GM23338 (cell line): ENCODE data around the gene TBX2. TPM values are rescaled to one million over a fixed set of nuclear protein-coding genes. Genes with fewer than 3 reads are reported as not detected.

Experiments
- ATAC-seq: fragments of 200-7000 bp; cut with Tn5 transposase; 3 replicates; pipeline ENCODE4 v1.9.1; 2020
- DNase-seq: peaks from one replicate; pipeline ENCODE4 v3.0.0-alpha.2; 2015; ENCODE audit warnings: low spot score
- H2AFZ ChIP-seq: fragments of 200-600 bp; sonication (generic); 2 replicates; pipeline ENCODE4 v1.8.0; 2016; ENCODE audit warnings: antibody characterized with exemption, mild to moderate bottlenecking, moderate library complexity
- H3F3A ChIP-seq: fragments of 200-600 bp; sonication (generic); replicated peaks from 2 replicates; pipeline ENCODE4 v1.8.0; 2017; ENCODE audit warnings: antibody characterized with exemption, mixed run types, low read depth
- H3K27ac ChIP-seq: fragments of 200-600 bp; sonication (generic); 2 replicates; pipeline ENCODE4 v1.6.1; 2016; ENCODE audit warnings: low read depth
- H3K27me3 ChIP-seq: fragments of 200-600 bp; sonication (generic); 2 replicates; pipeline ENCODE4 v1.8.0; 2016; ENCODE audit warnings: mild to moderate bottlenecking, mixed run types, moderate library complexity; ENCODE audit not compliant: insufficient read depth
- H3K36me3 ChIP-seq: fragments of 200-600 bp; sonication (generic); 2 replicates; pipeline ENCODE4 v1.8.0; 2016; ENCODE audit warnings: mild to moderate bottlenecking; ENCODE audit not compliant: insufficient read depth
- H3K4me1 ChIP-seq: fragments of 200-600 bp; sonication (generic); 2 replicates; pipeline ENCODE4 v1.8.0; 2016; ENCODE audit warnings: mild to moderate bottlenecking, moderate library complexity; ENCODE audit not compliant: insufficient read depth
- H3K4me2 ChIP-seq: fragments of 200-600 bp; sonication (generic); 2 replicates; pipeline ENCODE4 v1.7.1; 2017; ENCODE audit warnings: mixed run types
- H3K4me3 ChIP-seq: fragments of 200-600 bp; sonication (generic); 2 replicates; pipeline ENCODE4 v1.6.1; 2016; ENCODE audit warnings: mixed run types
- H3K79me2 ChIP-seq: fragments of 200-600 bp; sonication (generic); replicated peaks from 2 replicates; pipeline ENCODE4 v1.8.0; 2017; ENCODE audit warnings: mild to moderate bottlenecking; ENCODE audit not compliant: insufficient read depth
- H3K9me2 ChIP-seq: fragments of 200-600 bp; sonication (generic); 2 replicates; pipeline ENCODE4 v1.8.0; 2017; ENCODE audit not compliant: insufficient read depth
- H4K20me1 ChIP-seq: fragments of 200-600 bp; sonication (generic); replicated peaks from 2 replicates; pipeline ENCODE4 v1.8.0; 2017; ENCODE audit warnings: mild to moderate bottlenecking; ENCODE audit not compliant: insufficient read depth
- H3K27ac Mint-ChIP-seq: 2 replicates; pipeline ENCODE4 v1.8.0; 2020; ENCODE audit warnings: inconsistent platforms, mild to moderate bottlenecking, moderate library complexity, mixed read lengths
- H3K27me3 Mint-ChIP-seq: 3 replicates; pipeline ENCODE4 v1.8.0; 2022; ENCODE audit warnings: low read depth, mild to moderate bottlenecking, moderate library complexity, mixed read lengths, inconsistent platforms; ENCODE audit not compliant: insufficient read depth, poor library complexity
- H3K36me3 Mint-ChIP-seq: 3 replicates; pipeline ENCODE4 v1.8.0; 2021; ENCODE audit warnings: low read depth, mild to moderate bottlenecking, inconsistent platforms, moderate library complexity, mixed read lengths
- H3K4me1 Mint-ChIP-seq: 3 replicates; pipeline ENCODE4 v1.8.0; 2020; ENCODE audit warnings: mild to moderate bottlenecking, inconsistent platforms, mixed read lengths
- H3K4me3 Mint-ChIP-seq: 3 replicates; pipeline ENCODE4 v1.8.0; 2021; ENCODE audit warnings: moderate library complexity, mild to moderate bottlenecking, inconsistent platforms, mixed read lengths
- H3K9me3 Mint-ChIP-seq: 3 replicates; pipeline ENCODE4 v1.8.0; 2020; ENCODE audit warnings: moderate library complexity, mild to moderate bottlenecking, inconsistent platforms, mixed read lengths
- CREB1 ChIP-seq: fragments of 250-450 bp; sonication (Bioruptor Pico); IDR thresholded peaks from 2 replicates; pipeline ENCODE4 v1.5.0; 2020; ENCODE audit warnings: low read depth, mild to moderate bottlenecking, moderate library complexity
- EZH2 ChIP-seq: fragments of 200-600 bp; sonication (generic); IDR thresholded peaks from one replicate; pipeline ENCODE4 v1.8.0; 2017; ENCODE audit warnings: antibody characterized with exemption, mild to moderate bottlenecking, low read depth; ENCODE audit not compliant: unreplicated experiment
- EZH2phosphoT487 ChIP-seq: fragments of 200-600 bp; sonication (generic); IDR thresholded peaks from one replicate; pipeline ENCODE4 v1.8.1; 2018; ENCODE audit warnings: antibody characterized with exemption; ENCODE audit not compliant: unreplicated experiment
- JUNB ChIP-seq: IDR thresholded peaks from one replicate; pipeline ENCODE4 v1.6.1; 2016; ENCODE audit warnings: antibody characterized with exemption; ENCODE audit not compliant: unreplicated experiment
- NANOG ChIP-seq: IDR thresholded peaks from 2 replicates; pipeline ENCODE4 v1.6.1; 2016; ENCODE audit warnings: antibody characterized with exemption, borderline replicate concordance
- POLR2AphosphoS5 ChIP-seq: IDR thresholded peaks from 2 replicates; pipeline ENCODE4 v1.6.1; 2016; ENCODE audit warnings: antibody characterized with exemption, low read depth
- REST ChIP-seq: IDR thresholded peaks from one replicate; pipeline ENCODE4 v1.6.1; 2018; ENCODE audit warnings: antibody characterized with exemption; ENCODE audit not compliant: unreplicated experiment
- STAT1 ChIP-seq: IDR thresholded peaks from one replicate; pipeline ENCODE4 v1.6.1; 2016; ENCODE audit warnings: antibody characterized with exemption; ENCODE audit not compliant: unreplicated experiment
- ZNF114 ChIP-seq: fragments of 250-450 bp; sonication (Bioruptor Pico); IDR thresholded peaks from 2 replicates; pipeline ENCODE4 v1.5.0; 2020; ENCODE audit warnings: mild to moderate bottlenecking, moderate library complexity
- ZNF331 ChIP-seq: fragments of 250-450 bp; sonication (Bioruptor Pico); IDR thresholded peaks from 2 replicates; pipeline ENCODE4 v1.5.0; 2020; ENCODE audit warnings: low read depth, mild to moderate bottlenecking, moderate library complexity
- ZNF462 ChIP-seq: fragments of 250-450 bp; sonication (Bioruptor Pico); IDR thresholded peaks from 2 replicates; pipeline ENCODE4 v1.5.0; 2020; ENCODE audit warnings: mild to moderate bottlenecking, moderate library complexity
- polyA plus RNA-seq: library from polyadenylated mRNA; unstranded; fragments of >200 nt; fragmentation: Nextera tagmentation; extraction: Ambion mirVana; gene quantifications from 2 replicates; pipeline ENCODE4 v1.2.1, GENCODE V29; 2016
- total RNA-seq: library from RNA; depleted of rRNA; stranded (reverse); fragments of >200 nt; shearing (Covaris generic); gene quantifications from 2 replicates; pipeline ENCODE4 v1.2.3, GENCODE V29; 2014
- TF ChIP-seq, protein P1 (sequence below): IDR thresholded peaks from 2 replicates; pipeline ENCODE4 v1.6.1; 2016; ENCODE audit warnings: antibody characterized with exemption
- TF ChIP-seq, protein P2 (sequence below), 2 experiments: fragments of 200-600 bp in 1 of 2; sonication (generic) in 1 of 2; conservative IDR thresholded peaks; 2 replicates each; pipeline versions ENCODE4 v1.5.1 to v1.6.1; 2016 to 2017; ENCODE audit warnings: antibody characterized with exemption in 2 of 2, low read depth in 2 of 2, mild to moderate bottlenecking in 2 of 2, moderate library complexity in 1 of 2

TBX2 gene
- total and polyA plus RNA-seq, 2 experiments from 2014 or later: not detected

DNA sequence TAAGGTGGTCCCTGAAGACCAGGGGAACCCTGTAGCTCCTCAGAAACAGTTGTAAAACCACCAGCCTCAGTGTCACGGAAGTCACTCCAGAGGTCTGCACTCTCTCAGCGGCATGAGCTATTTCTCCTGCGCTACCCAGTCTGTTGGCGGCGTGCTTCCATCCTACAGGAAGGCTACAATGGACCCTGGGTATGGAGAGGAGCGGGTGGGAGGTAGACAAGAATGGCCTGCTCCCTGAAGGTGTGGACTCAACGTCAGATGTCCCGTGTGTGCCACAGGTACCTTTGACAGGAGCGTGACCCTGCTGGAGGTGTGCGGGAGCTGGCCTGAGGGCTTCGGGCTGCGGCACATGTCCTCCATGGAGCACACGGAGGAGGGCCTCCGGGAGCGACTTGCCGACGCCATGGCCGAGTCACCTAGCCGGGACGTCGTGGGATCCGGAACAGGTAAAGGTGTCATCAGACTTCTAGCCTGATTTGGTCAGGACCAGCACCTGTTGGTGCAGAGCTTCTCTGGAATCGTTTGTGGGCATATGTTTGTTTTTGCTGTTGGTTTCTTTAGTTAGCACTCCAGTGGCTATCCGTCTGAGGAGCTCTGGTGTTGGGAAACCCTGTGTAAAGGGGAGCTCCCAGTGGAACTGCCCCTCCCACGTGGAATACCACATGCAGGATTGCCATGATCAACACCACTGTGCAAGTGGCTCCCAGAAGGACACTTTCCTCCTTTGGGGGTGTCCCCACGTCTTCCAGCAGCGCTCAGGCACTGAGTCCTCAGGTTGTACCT, 31.4 kb upstream of the TBX2 start:
- no peak overlapping the region for H3K4me2 ChIP-seq
- Mint-ChIP-seq H3K4me3 (no peak overlapping the region), H3K9me3 (no peaks in the 10 kb centered on the region), H3K27me3 (peaks cover 2% of the 10 kb centered on the region), H3K36me3 (no peaks in the 10 kb centered on the region), H3K27ac (no peak overlapping the region), H3K4me1 (no peaks in the 10 kb centered on the region; the same call in 1 of the 3 replicates)
- no peak for ATAC-seq
- H3K4me1 ChIP-seq: no peaks in the 10 kb centered on the region
- H4K20me1 ChIP-seq: no peaks in the 10 kb centered on the region
- H3K27ac ChIP-seq: no peak overlapping the region
- H3F3A ChIP-seq: no peaks in the 10 kb centered on the region
- H3K36me3 ChIP-seq: no peaks in the 10 kb centered on the region; the same call in 1 of the 2 replicates
- H2AFZ ChIP-seq: no peak overlapping the region
- no peaks in the 10 kb centered on the region for H3K79me2 ChIP-seq
- no peaks in the 10 kb centered on the region for H3K27me3 ChIP-seq
- TF ChIP-seq REST: no peak
- TF ChIP-seq ZNF462 (CRISPR knock-in tag): no peak
- no peak for TF ChIP-seq POLR2AphosphoS5
- TF ChIP-seq, protein P1, sequence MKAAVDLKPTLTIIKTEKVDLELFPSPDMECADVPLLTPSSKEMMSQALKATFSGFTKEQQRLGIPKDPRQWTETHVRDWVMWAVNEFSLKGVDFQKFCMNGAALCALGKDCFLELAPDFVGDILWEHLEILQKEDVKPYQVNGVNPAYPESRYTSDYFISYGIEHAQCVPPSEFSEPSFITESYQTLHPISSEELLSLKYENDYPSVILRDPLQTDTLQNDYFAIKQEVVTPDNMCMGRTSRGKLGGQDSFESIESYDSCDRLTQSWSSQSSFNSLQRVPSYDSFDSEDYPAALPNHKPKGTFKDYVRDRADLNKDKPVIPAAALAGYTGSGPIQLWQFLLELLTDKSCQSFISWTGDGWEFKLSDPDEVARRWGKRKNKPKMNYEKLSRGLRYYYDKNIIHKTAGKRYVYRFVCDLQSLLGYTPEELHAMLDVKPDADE: no peak
- TF ChIP-seq JUNB: no peak
- TF ChIP-seq ZNF331 (CRISPR knock-in tag): no peak
- no peak for TF ChIP-seq STAT1
- TF ChIP-seq ZNF114 (CRISPR knock-in tag): no peak
- TF ChIP-seq NANOG: no peak
- TF ChIP-seq, protein P2, sequence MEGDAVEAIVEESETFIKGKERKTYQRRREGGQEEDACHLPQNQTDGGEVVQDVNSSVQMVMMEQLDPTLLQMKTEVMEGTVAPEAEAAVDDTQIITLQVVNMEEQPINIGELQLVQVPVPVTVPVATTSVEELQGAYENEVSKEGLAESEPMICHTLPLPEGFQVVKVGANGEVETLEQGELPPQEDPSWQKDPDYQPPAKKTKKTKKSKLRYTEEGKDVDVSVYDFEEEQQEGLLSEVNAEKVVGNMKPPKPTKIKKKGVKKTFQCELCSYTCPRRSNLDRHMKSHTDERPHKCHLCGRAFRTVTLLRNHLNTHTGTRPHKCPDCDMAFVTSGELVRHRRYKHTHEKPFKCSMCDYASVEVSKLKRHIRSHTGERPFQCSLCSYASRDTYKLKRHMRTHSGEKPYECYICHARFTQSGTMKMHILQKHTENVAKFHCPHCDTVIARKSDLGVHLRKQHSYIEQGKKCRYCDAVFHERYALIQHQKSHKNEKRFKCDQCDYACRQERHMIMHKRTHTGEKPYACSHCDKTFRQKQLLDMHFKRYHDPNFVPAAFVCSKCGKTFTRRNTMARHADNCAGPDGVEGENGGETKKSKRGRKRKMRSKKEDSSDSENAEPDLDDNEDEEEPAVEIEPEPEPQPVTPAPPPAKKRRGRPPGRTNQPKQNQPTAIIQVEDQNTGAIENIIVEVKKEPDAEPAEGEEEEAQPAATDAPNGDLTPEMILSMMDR (conservative IDR thresholded peaks at IDR 0.05; ENCODE audit: low read depth in 2 of 2): no peak
- no peak for TF ChIP-seq CREB1
- no peak for TF ChIP-seq EZH2phosphoT487
- no peak for TF ChIP-seq EZH2
- DNase-seq: no peak
- H3K9me2 ChIP-seq: no peaks in the 10 kb centered on the region
- no peak overlapping the region for H3K4me3 ChIP-seq
